Measurements from ENCODE around the gene RTN3.

GRCh38 chr11:63683133-63683991 is 2.1 kb downstream of the RTN3 start:
- TF ChIP-seq CTCF (conservative IDR thresholded peaks at IDR 0.05; ENCODE audit: low read depth, low read length) (no peak), EZH2 (IDR thresholded peaks at IDR 0.05; ENCODE audit: borderline replicate concordance, low read depth, low read length, poor library complexity, severe bottlenecking) (no peak)
